ENCODE results near the gene CDK17.
"Not testable (repeated sequence)": the region's sequence is repeated elsewhere in the genome, so short reads cannot be mapped to it uniquely, and the experiment has no call there.

CDK17 gene

GRCh38 chr12:96347130-96347699 lies 53.0 kb downstream of the CDK17 start:
- Histone ChIP-seq H3K4me1 (ENCODE audit: control insufficient read depth, insufficient read depth, low read length) (peaks cover 9% of the 10 kb centered on the region; the same call in 1 of the 2 replicates), H3K9ac (ENCODE audit: low read depth, low read length) (no peak overlapping the region), H3K36me3 (ENCODE audit: control insufficient read depth, insufficient read depth, low read length) (no peaks in the 10 kb centered on the region), H3K27me3 (ENCODE audit: control insufficient read depth, insufficient read depth, low read length) (no peaks in the 10 kb centered on the region), H3K4me3 (ENCODE audit: low read depth, low read length) (no peak overlapping the region), H3K27ac (ENCODE audit: low read depth, low read length) (no peak overlapping the region), H3K9me3 (ENCODE audit: control insufficient read depth, insufficient read depth, low read length) (no peaks in the 10 kb centered on the region)

DNA sequence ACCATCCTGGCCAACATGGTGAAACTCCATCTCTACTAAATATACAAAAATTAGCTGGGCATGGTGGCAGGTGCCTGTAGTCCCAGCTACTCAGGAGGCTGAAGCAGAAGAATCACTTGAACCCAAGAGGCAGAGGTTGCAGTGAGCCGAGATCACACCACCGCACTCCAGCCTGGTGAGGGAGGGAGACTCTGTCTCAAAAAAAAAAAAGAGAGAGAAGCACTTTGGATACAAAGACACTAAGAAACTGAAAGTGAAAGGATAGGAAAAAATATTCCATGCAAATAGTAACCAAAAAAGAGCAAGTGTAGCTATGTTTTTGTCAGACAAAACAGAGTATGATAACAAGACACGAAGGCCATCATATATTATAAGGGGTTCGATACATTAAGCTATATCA lies 53.5 kb downstream of the CDK17 start:
- H3K9me3 ChIP-seq (ENCODE audit: control insufficient read depth, insufficient read depth, low read length); H3K27ac ChIP-seq (ENCODE audit: low read depth, low read length); H3K4me1 ChIP-seq (ENCODE audit: control insufficient read depth, insufficient read depth, low read length); H3K9ac ChIP-seq (ENCODE audit: low read depth, low read length); H3K27me3 ChIP-seq (ENCODE audit: control insufficient read depth, insufficient read depth, low read length); H3K4me3 ChIP-seq (ENCODE audit: low read depth, low read length); H3K36me3 ChIP-seq (ENCODE audit: control insufficient read depth, insufficient read depth, low read length): not testable (repeated sequence)

- no peaks in the 10 kb centered on the region for H3K36me3 ChIP-seq (ENCODE audit: control insufficient read depth, insufficient read depth, low read length)
- H3K4me1 ChIP-seq (ENCODE audit: control insufficient read depth, insufficient read depth, low read length) = 0 out of 2 replicates have a peak, but pooled peaks cover 5% of the 10 kb centered on the region
- H3K27me3 ChIP-seq (ENCODE audit: control insufficient read depth, insufficient read depth, low read length) = no peaks in the 10 kb centered on the region
- H3K9me3 ChIP-seq (ENCODE audit: control insufficient read depth, insufficient read depth, low read length) = no peaks in the 10 kb centered on the region
- no peak overlapping the region for H3K27ac ChIP-seq (ENCODE audit: low read depth, low read length)
- no peak overlapping the region for H3K9ac ChIP-seq (ENCODE audit: low read depth, low read length)
- no peak overlapping the region for H3K4me3 ChIP-seq (ENCODE audit: low read depth, low read length)
Measured at GRCh38 chr12:96344124-96344695, 56.0 kb downstream of the CDK17 start.

DNA sequence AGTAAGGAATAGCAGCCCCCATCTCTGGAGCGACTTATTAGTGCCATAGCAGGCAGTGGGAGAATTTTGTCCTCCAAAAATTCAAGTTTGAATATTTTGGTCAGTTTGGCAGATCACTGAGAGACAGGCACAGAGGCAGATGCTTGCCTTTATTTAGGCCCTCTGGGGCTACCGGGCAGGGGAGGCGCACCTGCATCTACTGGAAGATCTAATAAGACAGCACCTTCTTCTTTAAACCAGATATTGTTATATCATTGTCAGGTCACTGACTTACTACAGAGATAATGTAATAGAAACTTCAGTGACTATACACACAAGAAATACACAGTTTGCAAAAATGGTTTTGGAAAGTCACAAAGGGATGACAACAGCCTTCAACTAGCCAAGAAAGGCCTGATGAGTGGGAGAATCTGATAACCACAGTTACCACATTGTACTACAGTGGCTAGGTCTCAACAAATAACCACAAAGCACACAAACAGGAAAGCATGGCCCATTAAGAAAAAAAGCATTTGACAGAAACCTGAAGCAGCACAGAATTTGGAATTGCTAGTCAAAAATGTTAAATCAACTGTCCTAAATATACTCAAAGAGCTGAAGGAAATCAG lies 56.8 kb downstream of the CDK17 start:
- 0 out of 2 replicates have a peak, but pooled peaks cover 5% of the 10 kb centered on the region for H3K4me1 ChIP-seq (ENCODE audit: control insufficient read depth, insufficient read depth, low read length)
- H3K27ac ChIP-seq (ENCODE audit: low read depth, low read length) = no peak overlapping the region
- no peak overlapping the region for H3K4me3 ChIP-seq (ENCODE audit: low read depth, low read length)
- no peaks in the 10 kb centered on the region for H3K9me3 ChIP-seq (ENCODE audit: control insufficient read depth, insufficient read depth, low read length)
- H3K36me3 ChIP-seq (ENCODE audit: control insufficient read depth, insufficient read depth, low read length) = no peaks in the 10 kb centered on the region
- no peaks in the 10 kb centered on the region for H3K27me3 ChIP-seq (ENCODE audit: control insufficient read depth, insufficient read depth, low read length)
- H3K9ac ChIP-seq (ENCODE audit: low read depth, low read length) = no peak overlapping the region

DNA sequence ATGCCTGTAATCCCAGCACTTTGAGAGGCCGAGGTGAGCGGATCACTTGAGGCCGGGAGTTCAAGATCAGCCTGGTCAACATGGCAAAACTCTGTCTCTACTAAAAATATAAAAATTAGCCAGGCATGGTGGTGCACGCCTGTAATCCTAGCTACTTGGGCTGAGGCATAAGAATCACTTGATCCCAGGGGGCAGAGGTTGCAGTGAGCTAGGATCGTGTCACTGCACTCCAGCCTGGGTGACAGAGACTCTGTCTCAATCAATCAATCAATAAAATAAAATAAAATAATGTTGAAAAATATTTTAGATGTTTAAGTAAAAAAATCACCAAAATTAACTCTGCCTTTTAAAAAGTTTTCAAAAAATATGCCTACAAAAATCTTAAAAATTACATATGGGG lies 60.6 kb downstream of the CDK17 start:
- not testable (repeated sequence) for H3K27me3 ChIP-seq (ENCODE audit: control insufficient read depth, insufficient read depth, low read length); H3K4me1 ChIP-seq (ENCODE audit: control insufficient read depth, insufficient read depth, low read length); H3K27ac ChIP-seq (ENCODE audit: low read depth, low read length); H3K36me3 ChIP-seq (ENCODE audit: control insufficient read depth, insufficient read depth, low read length); H3K9ac ChIP-seq (ENCODE audit: low read depth, low read length); H3K4me3 ChIP-seq (ENCODE audit: low read depth, low read length); H3K9me3 ChIP-seq (ENCODE audit: control insufficient read depth, insufficient read depth, low read length)

DNA sequence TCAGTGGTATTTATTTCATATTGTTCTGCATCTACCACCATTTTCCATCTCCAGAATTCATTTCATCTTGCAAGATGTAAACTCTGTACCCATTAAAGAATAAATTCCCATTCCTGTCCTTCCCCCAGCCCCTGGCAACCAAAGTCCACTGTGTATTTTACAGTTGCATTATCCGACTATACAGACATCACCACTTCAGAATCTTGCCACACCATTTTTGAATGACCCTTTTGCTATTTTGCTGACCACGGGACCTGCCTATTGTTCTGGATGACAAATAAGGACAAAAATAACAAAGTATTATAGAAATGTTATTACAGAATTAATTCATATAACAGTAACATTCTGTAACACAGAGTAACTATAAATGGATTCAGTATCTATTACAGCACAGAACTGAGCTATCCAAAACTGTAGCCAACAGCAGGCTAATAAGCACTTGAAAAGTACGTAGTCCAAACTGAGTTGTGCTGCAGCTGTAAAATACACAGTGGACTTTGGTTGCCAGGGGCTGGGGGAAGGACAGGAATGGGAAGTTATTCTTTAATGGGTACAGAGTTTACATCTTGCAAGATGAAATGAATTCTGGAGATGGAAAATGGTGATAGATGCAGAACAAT lies 61.3 kb downstream of the CDK17 start:
- Histone ChIP-seq H3K4me1 (ENCODE audit: control insufficient read depth, insufficient read depth, low read length) (no peaks in the 10 kb centered on the region; the same call in 1 of the 2 replicates), H3K27ac (ENCODE audit: low read depth, low read length) (no peak overlapping the region), H3K27me3 (ENCODE audit: control insufficient read depth, insufficient read depth, low read length) (no peaks in the 10 kb centered on the region), H3K36me3 (ENCODE audit: control insufficient read depth, insufficient read depth, low read length) (no peaks in the 10 kb centered on the region), H3K9ac (ENCODE audit: low read depth, low read length) (no peak overlapping the region), H3K4me3 (ENCODE audit: low read depth, low read length) (no peak overlapping the region), H3K9me3 (ENCODE audit: control insufficient read depth, insufficient read depth, low read length) (no peaks in the 10 kb centered on the region)

- H3K9me3 ChIP-seq (ENCODE audit: control insufficient read depth, insufficient read depth, low read length) = no peaks in the 10 kb centered on the region
- H3K27me3 ChIP-seq (ENCODE audit: control insufficient read depth, insufficient read depth, low read length) = no peaks in the 10 kb centered on the region
- H3K36me3 ChIP-seq (ENCODE audit: control insufficient read depth, insufficient read depth, low read length) = no peaks in the 10 kb centered on the region
Measured at GRCh38 chr12:96337953-96338352, 62.3 kb downstream of the CDK17 start.

GRCh38 chr12:96336489-96336888 lies 63.8 kb downstream of the CDK17 start:
- Histone ChIP-seq H3K4me1 (ENCODE audit: control insufficient read depth, insufficient read depth, low read length) (no peaks in the 10 kb centered on the region; the same call in 1 of the 2 replicates), H3K9me3 (ENCODE audit: control insufficient read depth, insufficient read depth, low read length) (no peaks in the 10 kb centered on the region), H3K36me3 (ENCODE audit: control insufficient read depth, insufficient read depth, low read length) (no peaks in the 10 kb centered on the region), H3K4me3 (ENCODE audit: low read depth, low read length) (no peak overlapping the region), H3K9ac (ENCODE audit: low read depth, low read length) (no peak overlapping the region), H3K27me3 (ENCODE audit: control insufficient read depth, insufficient read depth, low read length) (no peaks in the 10 kb centered on the region), H3K27ac (ENCODE audit: low read depth, low read length) (no peak overlapping the region)

More at GRCh38 chr12:96337953-96338352, 62.3 kb downstream of the CDK17 start:
- no peak overlapping the region for H3K9ac ChIP-seq (ENCODE audit: low read depth, low read length)
- no peaks in the 10 kb centered on the region; the same call in 1 of the 2 replicates for H3K4me1 ChIP-seq (ENCODE audit: control insufficient read depth, insufficient read depth, low read length)
- H3K27ac ChIP-seq (ENCODE audit: low read depth, low read length) = no peak overlapping the region
- H3K4me3 ChIP-seq (ENCODE audit: low read depth, low read length) = no peak overlapping the region

GRCh38 chr12:96335270-96335669 lies 65.0 kb downstream of the CDK17 start:
- Histone ChIP-seq H3K36me3 (ENCODE audit: control insufficient read depth, insufficient read depth, low read length) (no peaks in the 10 kb centered on the region), H3K4me1 (ENCODE audit: control insufficient read depth, insufficient read depth, low read length) (no peaks in the 10 kb centered on the region; the same call in 1 of the 2 replicates), H3K9me3 (ENCODE audit: control insufficient read depth, insufficient read depth, low read length) (no peaks in the 10 kb centered on the region), H3K9ac (ENCODE audit: low read depth, low read length) (no peak overlapping the region), H3K27me3 (ENCODE audit: control insufficient read depth, insufficient read depth, low read length) (no peaks in the 10 kb centered on the region), H3K4me3 (ENCODE audit: low read depth, low read length) (no peak overlapping the region), H3K27ac (ENCODE audit: low read depth, low read length) (no peak overlapping the region)

GRCh38 chr12:96334502-96334901 lies 65.7 kb downstream of the CDK17 start:
- H3K9ac ChIP-seq (ENCODE audit: low read depth, low read length) = no peak overlapping the region
- no peaks in the 10 kb centered on the region; the same call in 1 of the 2 replicates for H3K4me1 ChIP-seq (ENCODE audit: control insufficient read depth, insufficient read depth, low read length)
- no peaks in the 10 kb centered on the region for H3K36me3 ChIP-seq (ENCODE audit: control insufficient read depth, insufficient read depth, low read length)
- H3K9me3 ChIP-seq (ENCODE audit: control insufficient read depth, insufficient read depth, low read length) = no peaks in the 10 kb centered on the region
- no peaks in the 10 kb centered on the region for H3K27me3 ChIP-seq (ENCODE audit: control insufficient read depth, insufficient read depth, low read length)
- H3K4me3 ChIP-seq (ENCODE audit: low read depth, low read length) = no peak overlapping the region
- no peak overlapping the region for H3K27ac ChIP-seq (ENCODE audit: low read depth, low read length)

DNA sequence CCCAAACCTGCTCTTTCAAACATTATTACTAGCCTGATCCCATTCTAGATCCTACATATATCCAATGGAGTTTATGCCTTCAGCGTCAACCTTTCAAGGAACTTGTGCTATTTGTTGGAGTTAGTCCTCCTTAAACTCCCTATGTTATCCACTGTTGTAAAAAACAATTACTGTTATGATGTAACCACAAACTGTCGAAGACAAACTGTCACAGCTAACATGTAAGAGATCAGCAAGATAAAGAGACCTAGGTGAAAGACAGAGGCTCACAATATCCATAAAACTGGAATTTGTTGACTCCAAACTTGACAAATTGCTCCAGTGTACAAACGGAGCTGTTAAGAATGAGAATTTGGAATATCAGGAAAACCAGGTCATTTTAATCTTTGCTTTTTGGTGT lies 70.7 kb downstream of the CDK17 start:
- Histone ChIP-seq H3K4me3 (ENCODE audit: low read depth, low read length) (no peak overlapping the region), H3K9ac (ENCODE audit: low read depth, low read length) (no peak overlapping the region), H3K36me3 (ENCODE audit: control insufficient read depth, insufficient read depth, low read length) (no peaks in the 10 kb centered on the region), H3K27me3 (ENCODE audit: control insufficient read depth, insufficient read depth, low read length) (no peaks in the 10 kb centered on the region), H3K27ac (ENCODE audit: low read depth, low read length) (no peak overlapping the region), H3K9me3 (ENCODE audit: control insufficient read depth, insufficient read depth, low read length) (no peaks in the 10 kb centered on the region), H3K4me1 (ENCODE audit: control insufficient read depth, insufficient read depth, low read length) (peaks cover 8% of the 10 kb centered on the region; the same call in 1 of the 2 replicates)

Measured in HUES48 (cell line).